WTC11 (cell line): ENCODE results near the gene LRRC28.
A peak's percentile ranks its signal among the peaks of the same experiment; 100 is the strongest.

ENCODE experiments used
- CBFB ChIP-seq: sonication (generic); formaldehyde crosslinking; IDR thresholded peaks from 2 replicates; pipeline ENCODE4 v1.8.1; 2022; ENCODE audit warnings: mild to moderate bottlenecking, low read depth, missing genetic modification reagents
- IRF1 ChIP-seq: sonication (generic); formaldehyde crosslinking; IDR thresholded peaks from 2 replicates; pipeline ENCODE4 v1.8.0; 2023; ENCODE audit warnings: missing genetic modification reagents
- JUN ChIP-seq: sonication (generic); formaldehyde crosslinking; IDR thresholded peaks from 2 replicates; pipeline ENCODE4 v1.8.0; 2023; ENCODE audit warnings: mild to moderate bottlenecking, missing genetic modification reagents
- ZBTB21 ChIP-seq: sonication (generic); formaldehyde crosslinking; IDR thresholded peaks from 2 replicates; pipeline ENCODE4 v1.8.1; 2023; ENCODE audit warnings: mild to moderate bottlenecking, missing genetic modification reagents, borderline replicate concordance
- TF ChIP-seq, protein P1 (sequence below): fragments of 200-600 bp; IDR thresholded peaks from 2 replicates; pipeline ENCODE4 v1.8.0; 2022; ENCODE audit warnings: antibody characterized with exemption
- TF ChIP-seq, protein P2 (sequence below): sonication (generic); formaldehyde crosslinking; conservative IDR thresholded peaks from 2 replicates; pipeline ENCODE4 v1.8.1; 2023; ENCODE audit warnings: mild to moderate bottlenecking, low read depth, missing genetic modification reagents, moderate library complexity

GRCh38 chr15:99213187-99213811, 38.0 kb upstream of the LRRC28 start:
- TF ChIP-seq IRF1 (CRISPR knock-in tag): no peak
- TF ChIP-seq, protein P1, sequence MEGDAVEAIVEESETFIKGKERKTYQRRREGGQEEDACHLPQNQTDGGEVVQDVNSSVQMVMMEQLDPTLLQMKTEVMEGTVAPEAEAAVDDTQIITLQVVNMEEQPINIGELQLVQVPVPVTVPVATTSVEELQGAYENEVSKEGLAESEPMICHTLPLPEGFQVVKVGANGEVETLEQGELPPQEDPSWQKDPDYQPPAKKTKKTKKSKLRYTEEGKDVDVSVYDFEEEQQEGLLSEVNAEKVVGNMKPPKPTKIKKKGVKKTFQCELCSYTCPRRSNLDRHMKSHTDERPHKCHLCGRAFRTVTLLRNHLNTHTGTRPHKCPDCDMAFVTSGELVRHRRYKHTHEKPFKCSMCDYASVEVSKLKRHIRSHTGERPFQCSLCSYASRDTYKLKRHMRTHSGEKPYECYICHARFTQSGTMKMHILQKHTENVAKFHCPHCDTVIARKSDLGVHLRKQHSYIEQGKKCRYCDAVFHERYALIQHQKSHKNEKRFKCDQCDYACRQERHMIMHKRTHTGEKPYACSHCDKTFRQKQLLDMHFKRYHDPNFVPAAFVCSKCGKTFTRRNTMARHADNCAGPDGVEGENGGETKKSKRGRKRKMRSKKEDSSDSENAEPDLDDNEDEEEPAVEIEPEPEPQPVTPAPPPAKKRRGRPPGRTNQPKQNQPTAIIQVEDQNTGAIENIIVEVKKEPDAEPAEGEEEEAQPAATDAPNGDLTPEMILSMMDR: peak; percentile 31; the same call in 1 of the 2 replicates
- TF ChIP-seq CBFB (CRISPR knock-in tag): no peak
- no peak for TF ChIP-seq ZBTB21
- no peak for TF ChIP-seq JUN (CRISPR knock-in tag)
- TF ChIP-seq, protein P2, sequence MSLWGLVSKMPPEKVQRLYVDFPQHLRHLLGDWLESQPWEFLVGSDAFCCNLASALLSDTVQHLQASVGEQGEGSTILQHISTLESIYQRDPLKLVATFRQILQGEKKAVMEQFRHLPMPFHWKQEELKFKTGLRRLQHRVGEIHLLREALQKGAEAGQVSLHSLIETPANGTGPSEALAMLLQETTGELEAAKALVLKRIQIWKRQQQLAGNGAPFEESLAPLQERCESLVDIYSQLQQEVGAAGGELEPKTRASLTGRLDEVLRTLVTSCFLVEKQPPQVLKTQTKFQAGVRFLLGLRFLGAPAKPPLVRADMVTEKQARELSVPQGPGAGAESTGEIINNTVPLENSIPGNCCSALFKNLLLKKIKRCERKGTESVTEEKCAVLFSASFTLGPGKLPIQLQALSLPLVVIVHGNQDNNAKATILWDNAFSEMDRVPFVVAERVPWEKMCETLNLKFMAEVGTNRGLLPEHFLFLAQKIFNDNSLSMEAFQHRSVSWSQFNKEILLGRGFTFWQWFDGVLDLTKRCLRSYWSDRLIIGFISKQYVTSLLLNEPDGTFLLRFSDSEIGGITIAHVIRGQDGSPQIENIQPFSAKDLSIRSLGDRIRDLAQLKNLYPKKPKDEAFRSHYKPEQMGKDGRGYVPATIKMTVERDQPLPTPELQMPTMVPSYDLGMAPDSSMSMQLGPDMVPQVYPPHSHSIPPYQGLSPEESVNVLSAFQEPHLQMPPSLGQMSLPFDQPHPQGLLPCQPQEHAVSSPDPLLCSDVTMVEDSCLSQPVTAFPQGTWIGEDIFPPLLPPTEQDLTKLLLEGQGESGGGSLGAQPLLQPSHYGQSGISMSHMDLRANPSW: no peak
